HG03571 (cell line): ENCODE measurements around the gene OR4B1.

Experiments used
- ATAC-seq: cut with Tn5 transposase; IDR thresholded peaks from one replicate; pipeline ENCODE4 v1.9.1; 2021; ENCODE audit not compliant: unreplicated experiment

Gene OR4B1

GRCh38 chr11:48261600-48261999, 45.0 kb downstream of the OR4B1 start:
- ATAC-seq = no peak

- ATAC-seq = no peak
Measured at GRCh38 chr11:48263423-48263911, 46.9 kb downstream of the OR4B1 start, which contains the start of gene OR4X1. OR4X1 (plus strand) TSS chr11:48263861; CDS start chr11:48263861, 0 bp downstream.
